ENCODE data around the gene KIF6.

KIF6 gene

GRCh38 chr6:39367700-39368099 lies 357.5 kb downstream of the KIF6 start:
- DNase-seq (ENCODE audit: low read depth): no peak
- TF ChIP-seq CTCF (IDR thresholded peaks at IDR 0.05; ENCODE audit: low read depth, low read length, missing control alignments): no peak

GRCh38 chr6:39366931-39367618 lies 358.1 kb downstream of the KIF6 start:
- no peak overlapping the region for H3K4me3 ChIP-seq (ENCODE audit: low read depth, low read length)
- no peak for DNase-seq (ENCODE audit: low read depth)
- in situ Hi-C loops (cut with HindIII; ENCODE audit: low sequenced_read_pairs): loop anchor here (25.0 kb wide), 1 partner anchor 1695 kb away; the partner anchor contains the start of genes APOBEC2, NFYA and OARD1
- TF ChIP-seq CTCF (IDR thresholded peaks at IDR 0.05; ENCODE audit: low read depth, low read length, missing control alignments): no peak

More at GRCh38 chr6:39367700-39368099, 357.5 kb downstream of the KIF6 start:
- no peak overlapping the region for H3K4me3 ChIP-seq (ENCODE audit: low read depth, low read length)
- in situ Hi-C loops (cut with HindIII; ENCODE audit: low sequenced_read_pairs): loop anchor here (25.0 kb wide), 1 partner anchor 1695 kb away; the partner anchor contains the start of genes APOBEC2, NFYA and OARD1

DNA sequence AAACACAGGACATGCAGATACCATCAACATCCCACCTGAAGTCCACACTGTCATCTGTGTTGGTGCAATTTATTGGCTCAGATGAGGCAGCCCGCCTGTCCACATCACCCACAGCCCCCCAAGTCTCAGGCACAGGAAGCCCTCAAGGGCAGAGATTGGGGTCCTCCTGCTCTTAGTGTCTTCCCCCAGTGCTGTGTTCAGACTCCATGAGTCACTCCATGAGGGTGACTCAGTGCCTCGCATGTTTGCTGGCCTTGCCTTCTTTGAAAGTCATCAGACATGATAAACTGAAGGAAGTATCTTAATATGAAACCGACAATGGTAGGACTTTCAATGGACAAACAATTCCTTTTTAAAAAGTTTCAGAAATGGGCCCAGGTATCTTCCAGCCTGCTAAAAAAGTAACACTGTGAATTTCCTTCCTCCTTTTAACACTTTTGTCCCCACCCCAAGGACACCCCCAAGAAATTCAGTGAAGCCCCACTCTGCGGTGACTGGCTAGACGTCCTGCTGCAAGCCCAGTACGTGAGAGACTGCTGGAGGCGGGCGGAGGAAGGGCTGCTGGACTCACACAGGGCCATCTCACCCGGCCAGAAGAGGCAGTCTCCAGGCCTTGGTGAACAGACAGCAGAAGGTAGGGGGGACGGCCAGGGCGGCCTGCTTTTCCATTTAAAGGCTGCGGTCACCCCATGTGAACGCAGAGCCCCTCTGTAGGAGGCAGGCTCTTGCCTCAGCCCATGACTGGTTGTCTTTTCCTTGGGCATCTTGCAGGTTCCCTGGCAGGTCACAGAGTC lies 359.7 kb downstream of the KIF6 start:
- no peak for TF ChIP-seq CTCF (IDR thresholded peaks at IDR 0.05; ENCODE audit: low read depth, low read length, missing control alignments)
- DNase-seq (ENCODE audit: low read depth): no peak
- H3K4me3 ChIP-seq (ENCODE audit: low read depth, low read length): no peak overlapping the region
- in situ Hi-C loops (cut with HindIII; ENCODE audit: low sequenced_read_pairs): loop anchor here (25.0 kb wide), 1 partner anchor 1697 kb away; the partner anchor contains the start of genes APOBEC2, NFYA and OARD1

DNA sequence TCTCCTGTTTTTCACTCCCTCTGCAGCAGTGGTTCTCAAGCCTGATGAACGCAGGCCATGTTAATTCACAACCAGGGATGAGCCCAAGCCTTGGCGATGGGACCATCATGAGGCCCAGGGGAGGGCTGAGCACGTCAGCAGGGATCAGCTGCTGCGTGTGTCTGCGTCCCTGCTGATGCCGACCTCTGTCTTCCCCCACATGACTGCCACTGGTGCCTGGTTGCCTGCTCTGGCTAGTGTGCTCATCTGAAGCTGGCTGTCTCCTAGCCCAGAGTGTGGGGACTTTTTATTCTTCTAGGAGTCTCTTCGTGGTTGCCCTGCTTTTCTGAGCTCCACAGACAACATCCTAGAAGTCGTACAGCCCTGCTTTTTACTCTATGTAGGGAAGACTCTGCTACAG lies 361.9 kb downstream of the KIF6 start:
- H3K4me3 ChIP-seq (ENCODE audit: low read depth, low read length): no peak overlapping the region
- no peak for TF ChIP-seq CTCF (IDR thresholded peaks at IDR 0.05; ENCODE audit: low read depth, low read length, missing control alignments)
- in situ Hi-C loops (cut with HindIII; ENCODE audit: low sequenced_read_pairs): loop anchor here (25.0 kb wide), 1 partner anchor 1699 kb away; the partner anchor contains the start of genes APOBEC2, NFYA and OARD1
- DNase-seq (ENCODE audit: low read depth): no peak

GRCh38 chr6:39362487-39362865 lies 362.7 kb downstream of the KIF6 start:
- no peak for TF ChIP-seq CTCF (IDR thresholded peaks at IDR 0.05; ENCODE audit: low read depth, low read length, missing control alignments)
- DNase-seq (ENCODE audit: low read depth): no peak
- in situ Hi-C loops (cut with HindIII; ENCODE audit: low sequenced_read_pairs): loop anchor here (25.0 kb wide), 1 partner anchor 1700 kb away; the partner anchor contains the start of genes APOBEC2, NFYA and OARD1
- no peak overlapping the region for H3K4me3 ChIP-seq (ENCODE audit: low read depth, low read length)

GRCh38 chr6:39361657-39362486 lies 363.3 kb downstream of the KIF6 start:
- in situ Hi-C loops (cut with HindIII; ENCODE audit: low sequenced_read_pairs): loop anchor here (25.0 kb wide), 1 partner anchor 1700 kb away; the partner anchor contains the start of genes APOBEC2, NFYA and OARD1
- TF ChIP-seq CTCF (IDR thresholded peaks at IDR 0.05; ENCODE audit: low read depth, low read length, missing control alignments): peak; percentile 93
- H3K4me3 ChIP-seq (ENCODE audit: low read depth, low read length): no peak overlapping the region
- peak; percentile 40 for DNase-seq (ENCODE audit: low read depth)
